ENCODE data around the gene ZNF420.

DNA sequence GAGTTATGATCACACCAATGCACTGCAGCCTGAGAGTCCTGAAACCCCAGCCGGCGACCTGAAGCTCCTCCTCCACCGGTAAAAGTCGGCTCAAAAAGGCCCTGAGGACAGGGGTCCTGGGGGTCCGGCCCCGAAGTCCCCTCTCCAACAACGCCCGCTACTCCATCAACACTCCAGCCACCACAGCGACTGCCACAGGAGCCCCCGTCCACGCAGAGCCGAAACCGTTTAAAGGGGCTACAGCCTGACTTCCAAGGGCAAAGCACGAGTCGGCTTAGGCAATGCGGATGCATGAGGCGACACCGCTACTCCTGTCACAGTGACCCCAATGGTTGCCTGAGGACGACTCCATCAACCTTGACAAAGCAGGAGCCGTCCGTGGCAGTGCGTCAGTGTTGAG lies 22.9 kb upstream of the ZNF420 start:
- TF ChIP-seq CTCF (IDR thresholded peaks at IDR 0.05) (no peak), ZFX (IDR thresholded peaks at IDR 0.05; ENCODE audit: borderline replicate concordance) (no peak)

All from 22Rv1 (cell line).